K562 (cell line): Measurements from ENCODE around the gene GBA2. TPM values are rescaled to one million over a fixed set of nuclear protein-coding genes. Genes with fewer than 3 reads are reported as not detected.

Experiments
- ATAC-seq: fragments of 200-7000 bp; cut with Tn5 transposase; 3 replicates; pipeline ENCODE4 v1.9.1; 2020; ENCODE audit warnings: moderate library complexity
- BruUV-seq: library from RNA; stranded (reverse); fragments of 400-500 nt; replicated peaks from 2 replicates; lab custom pipeline; 2021; lab: Mats Ljungman, UMichigan
- CTCF ChIA-PET: fragments of 300-600 bp; formaldehyde crosslinking; extraction: SDS; loops from one replicate; lab custom pipeline; 2021; ENCODE audit warnings: low intra/inter-chr PET ratio; lab: Yijun Ruan, JAX
- POLR2A ChIA-PET: fragments of 300-600, 350-650 bp; sonication (Branson Sonifier 250); formaldehyde crosslinking; extraction: SDS; loops from one replicate; lab custom pipeline; 2021; ENCODE audit warnings: antibody characterized with exemption, inconsistent platforms; lab: Yijun Ruan, JAX
- DNase-seq, 4 experiments: peaks; one replicate each; pipeline versions ENCODE4 v3.0.0 to v3.0.0-alpha.2; 2011 to 2018; ENCODE audit warnings: low spot score in 3 of 4, mixed read lengths in 3 of 4; ENCODE audit errors: extremely low read depth in 1 of 4
- FAIRE-seq: peaks from 2 replicates; lab custom pipeline; 2011; peaks lifted over from hg19 to GRCh38; lab: Jason Lieb, UNC
- H2AFZ ChIP-seq: 2 replicates; pipeline ENCODE4 v1.6.0; 2011; ENCODE audit warnings: low read depth, low read length, control low read depth, inconsistent platforms
- H3K27ac ChIP-seq: fragments of 200-600 bp; 3 replicates; pipeline ENCODE4 v1.8.0; 2011; ENCODE audit warnings: low read depth, mild to moderate bottlenecking, control low read depth, inconsistent platforms, low read length, moderate library complexity, mixed read lengths; ENCODE audit errors: extremely low read depth
- H3K27me3 ChIP-seq, 2 experiments: fragments of 300-600 bp in 1 of 2; 2 replicates in 1 of 2; 3 replicates in 1 of 2; pipeline versions ENCODE4 v1.6.0 to v1.8.0; 2011; ENCODE audit warnings: inconsistent platforms in 2 of 2, low read length in 2 of 2, mild to moderate bottlenecking in 1 of 2, mixed read lengths in 1 of 2, moderate library complexity in 1 of 2; ENCODE audit not compliant: control insufficient read depth in 2 of 2, insufficient read depth in 2 of 2
- H3K36me3 ChIP-seq: fragments of 300-600 bp; 3 replicates; pipeline ENCODE4 v1.8.0; 2011; ENCODE audit warnings: mild to moderate bottlenecking, low read length, inconsistent platforms; ENCODE audit not compliant: control insufficient read depth, insufficient read depth
- H3K4me1 ChIP-seq, 2 experiments: fragments of 200-600 bp in 1 of 2; replicated peaks in 1 of 2; 2 replicates in 1 of 2; 3 replicates in 1 of 2; pipeline versions ENCODE4 v1.5.1 to v1.8.0; 2011; ENCODE audit warnings: inconsistent platforms in 2 of 2, low read length in 2 of 2, mild to moderate bottlenecking in 1 of 2, mixed read lengths in 1 of 2, moderate library complexity in 1 of 2; ENCODE audit not compliant: control insufficient read depth in 2 of 2, insufficient read depth in 2 of 2
- H3K4me2 ChIP-seq: 2 replicates; pipeline ENCODE4 v1.6.1; 2011; ENCODE audit warnings: low read length, control low read depth, inconsistent platforms, mixed read lengths; ENCODE audit not compliant: insufficient read depth
- H3K4me3 ChIP-seq: fragments of 200-600 bp; sonication (generic), shearing (Covaris generic); 2 replicates; pipeline ENCODE4 v1.5.1; 2016; ENCODE audit warnings: control low read depth, inconsistent platforms
- H3K79me2 ChIP-seq: fragments of 200-600 bp; 3 replicates; pipeline ENCODE4 v1.8.0; 2011; ENCODE audit warnings: low read length, inconsistent platforms; ENCODE audit not compliant: control insufficient read depth, insufficient read depth
- H3K9ac ChIP-seq, 2 experiments: 2 replicates each; pipeline versions ENCODE4 v1.6.0 to v1.6.1; 2011; ENCODE audit warnings: low read depth in 2 of 2, low read length in 2 of 2, control low read depth in 1 of 2, inconsistent platforms in 1 of 2, mild to moderate bottlenecking in 1 of 2, mixed read lengths in 1 of 2; ENCODE audit not compliant: insufficient read depth in 1 of 2
- H3K9me1 ChIP-seq: one replicate; pipeline ENCODE4 v1.6.0; 2011; ENCODE audit warnings: inconsistent platforms, mild to moderate bottlenecking, low read length, moderate library complexity; ENCODE audit not compliant: control insufficient read depth, insufficient read depth
- H3K9me3 ChIP-seq: replicated peaks from 2 replicates; pipeline ENCODE4 v1.5.1; 2011; ENCODE audit warnings: low read depth, low read length, inconsistent platforms; ENCODE audit not compliant: control insufficient read depth, insufficient read depth
- H4K20me1 ChIP-seq: replicated peaks from 2 replicates; pipeline ENCODE4 v1.6.1; 2011; ENCODE audit warnings: low read length, inconsistent platforms, mixed read lengths; ENCODE audit not compliant: control insufficient read depth, insufficient read depth
- HNRNPH1 ChIP-seq: fragments of 200-400 bp; formaldehyde crosslinking; optimal IDR thresholded peaks from 2 replicates; pipeline ENCODE3; 2017; ENCODE audit warnings: low read depth, mild to moderate bottlenecking, low read length, moderate library complexity
- POU5F1 ChIP-seq: fragments of 150-350 bp; IDR thresholded peaks from 2 replicates; pipeline ENCODE4 v1.6.1; 2014; ENCODE audit warnings: borderline replicate concordance, low read length, low read depth, mild to moderate bottlenecking; ENCODE audit not compliant: partially characterized antibody
- TARDBP ChIP-seq: fragments of 450-650 bp; IDR thresholded peaks from 2 replicates; pipeline ENCODE4 v1.6.1; 2016
- WHSC1 ChIP-seq: IDR thresholded peaks from one replicate; pipeline ENCODE4 v1.6.1; 2012; ENCODE audit warnings: low read length, control low read depth, inconsistent platforms
- ZNF274 ChIP-seq: IDR thresholded peaks from 2 replicates; pipeline ENCODE4 v1.6.1; 2011; ENCODE audit warnings: low read depth, mild to moderate bottlenecking, low read length, moderate library complexity, borderline replicate concordance
- WGBS: fragments of 100-300 bp; shearing (Covaris generic); methylation state at CpG from one replicate; pipeline ENCODE4 v1.1.6; 2016; ENCODE audit warnings: low coverage, mixed read lengths; ENCODE audit not compliant: insufficient coverage; ENCODE audit errors: missing lambda C conversion rate; 5-methylcytosine and 5-hydroxymethylcytosine counted together
- in situ Hi-C: fragments of 300-500 bp; cut with MboI; formaldehyde crosslinking; loops from 4 replicates; pipeline ENCODE4 v1.15.0; 2018; ENCODE audit warnings: inconsistent platforms, mixed read lengths
- intact Hi-C: fragments of 100-400 bp; cut with micrococcal nuclease; formaldehyde crosslinking; loops from 2 replicates; pipeline ENCODE4 v1.14.2; 2022
- polyA plus RNA-seq, 8 experiments: library from polyadenylated mRNA; depleted of rRNA in 4 of 8; stranded (reverse) in 5 of 8; unstranded in 3 of 8; fragments of >200 nt; fragmentation: Nextera tagmentation in 2 of 8; fragmentation: Illumina TruSeq in 1 of 8; extraction: Ambion mirVana in 2 of 8; extraction: Trizol in 1 of 8; gene quantifications; 2 replicates each; pipeline versions ENCODE4 v1.2.1 to v1.2.3, GENCODE V29; 2011 to 2014; ENCODE audit warnings: inconsistent platforms in 1 of 8, missing spikeins in 1 of 8
- total RNA-seq, 7 experiments: library from RNA; depleted of rRNA in 6 of 7; stranded (reverse); fragments of >200 nt in 6 of 7; fragmentation: Illumina TruSeq in 2 of 7; extraction: Trizol in 2 of 7; gene quantifications; 2 replicates each; pipeline versions ENCODE4 v1.2.1 to v1.2.3, GENCODE V29; 2011 to 2021; ENCODE audit warnings: low replicate concordance in 1 of 7
- TF ChIP-seq, protein P1 (sequence below), 3 experiments: IDR thresholded peaks in 2 of 3; conservative IDR thresholded peaks in 1 of 3; 2 replicates each; pipeline ENCODE4 v1.5.1; 2011 to 2012; ENCODE audit warnings: low read length in 3 of 3, mild to moderate bottlenecking in 3 of 3, control low read depth in 2 of 3, improper control_type of control experiment in 1 of 3, inconsistent platforms in 1 of 3, low read depth in 1 of 3, mixed read lengths in 1 of 3, moderate library complexity in 1 of 3; ENCODE audit not compliant: insufficient read depth in 2 of 3
- TF ChIP-seq, protein P2 (sequence below): sonication (generic); formaldehyde crosslinking; IDR thresholded peaks from 2 replicates; pipeline ENCODE4 v1.8.0; 2022; ENCODE audit warnings: missing genetic modification reagents, mild to moderate bottlenecking, moderate library complexity, borderline replicate concordance

Gene GBA2
- total and polyA plus RNA-seq, 9 of the 15 experiments (the other 6 are each of a cell fraction or from before 2014, with no cell fraction given) = 14.1 to 60.4 (median 32.1) TPM

DNA sequence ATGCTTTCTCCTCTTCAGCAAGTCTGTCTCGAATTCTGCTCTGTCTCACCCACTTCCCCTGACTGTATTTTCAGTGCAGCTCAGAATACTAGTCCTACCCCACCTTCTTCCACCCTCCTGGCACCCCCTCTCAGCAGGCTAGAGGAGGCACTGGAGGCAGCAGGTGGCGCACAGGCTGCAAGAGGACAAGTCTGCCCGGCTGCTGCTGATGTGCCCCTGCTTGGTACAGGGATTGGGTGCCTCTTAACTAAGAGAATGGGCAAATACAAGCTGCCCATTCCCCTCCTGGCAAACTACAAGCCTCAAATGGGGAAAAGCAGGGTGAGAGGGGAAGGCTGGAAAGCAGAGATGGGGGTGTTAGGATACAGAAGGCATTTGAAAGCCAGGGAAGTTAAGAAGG lies 22.1 kb downstream of the GBA2 start (continued):
- no peak for TF ChIP-seq POU5F1

GRCh38 chr9:35725362-35725761 lies 23.7 kb downstream of the GBA2 start:
- CTCF ChIA-PET = no interaction called here
- peaks cover 8% of the 10 kb centered on the region for H3K9me1 ChIP-seq
- ATAC-seq = no peak
- H3K4me2 ChIP-seq = no peak overlapping the region
- in situ Hi-C loops (no loop called here), intact Hi-C loops (no loop called here)
- WGBS = 100% methylated on average over 6 of the region's 11 CpGs
- H3K4me1 ChIP-seq = peaks cover 27 to 37% of the 10 kb centered on the region in 2 experiments
- no peak overlapping the region; the same call in 2 of the 3 replicates for H3K27ac ChIP-seq
- no peak overlapping the region for H3K9ac ChIP-seq
- peaks cover 8% of the 10 kb centered on the region; the same call in 1 of the 2 replicates for H4K20me1 ChIP-seq
- TF ChIP-seq WHSC1 (no peak), TARDBP (no peak), HNRNPH1 (no peak), ZNF274 (no peak)
- TF ChIP-seq, protein P1, sequence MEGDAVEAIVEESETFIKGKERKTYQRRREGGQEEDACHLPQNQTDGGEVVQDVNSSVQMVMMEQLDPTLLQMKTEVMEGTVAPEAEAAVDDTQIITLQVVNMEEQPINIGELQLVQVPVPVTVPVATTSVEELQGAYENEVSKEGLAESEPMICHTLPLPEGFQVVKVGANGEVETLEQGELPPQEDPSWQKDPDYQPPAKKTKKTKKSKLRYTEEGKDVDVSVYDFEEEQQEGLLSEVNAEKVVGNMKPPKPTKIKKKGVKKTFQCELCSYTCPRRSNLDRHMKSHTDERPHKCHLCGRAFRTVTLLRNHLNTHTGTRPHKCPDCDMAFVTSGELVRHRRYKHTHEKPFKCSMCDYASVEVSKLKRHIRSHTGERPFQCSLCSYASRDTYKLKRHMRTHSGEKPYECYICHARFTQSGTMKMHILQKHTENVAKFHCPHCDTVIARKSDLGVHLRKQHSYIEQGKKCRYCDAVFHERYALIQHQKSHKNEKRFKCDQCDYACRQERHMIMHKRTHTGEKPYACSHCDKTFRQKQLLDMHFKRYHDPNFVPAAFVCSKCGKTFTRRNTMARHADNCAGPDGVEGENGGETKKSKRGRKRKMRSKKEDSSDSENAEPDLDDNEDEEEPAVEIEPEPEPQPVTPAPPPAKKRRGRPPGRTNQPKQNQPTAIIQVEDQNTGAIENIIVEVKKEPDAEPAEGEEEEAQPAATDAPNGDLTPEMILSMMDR (IDR thresholded peaks at IDR 0.05 in 2 of 3, conservative IDR thresholded peaks at IDR 0.05 in 1 of 3; ENCODE audit: insufficient read depth in 2 of 3, low read depth in 1 of 3, low read length in 3 of 3) = 0 out of 6 replicates have a peak, but pooled peaks of 1 of the 3 experiments have one; percentile 20
- TF ChIP-seq, protein P2, sequence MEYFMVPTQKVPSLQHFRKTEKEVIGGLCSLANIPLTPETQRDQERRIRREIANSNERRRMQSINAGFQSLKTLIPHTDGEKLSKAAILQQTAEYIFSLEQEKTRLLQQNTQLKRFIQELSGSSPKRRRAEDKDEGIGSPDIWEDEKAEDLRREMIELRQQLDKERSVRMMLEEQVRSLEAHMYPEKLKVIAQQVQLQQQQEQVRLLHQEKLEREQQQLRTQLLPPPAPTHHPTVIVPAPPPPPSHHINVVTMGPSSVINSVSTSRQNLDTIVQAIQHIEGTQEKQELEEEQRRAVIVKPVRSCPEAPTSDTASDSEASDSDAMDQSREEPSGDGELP (CRISPR knock-in tag) = peak; percentile 71; the same call in 1 of the 2 replicates
- no peaks in the 10 kb centered on the region for H3K27me3 ChIP-seq
- no peak for FAIRE-seq
- peak in 3 of 4 experiments; percentile 24 to 34 (median 33) for DNase-seq
- POLR2A ChIA-PET = no interaction called here
- H3K4me3 ChIP-seq = no peak overlapping the region
- H2AFZ ChIP-seq = no peak overlapping the region
- peaks cover 82% of the 10 kb centered on the region for H3K36me3 ChIP-seq
- BruUV-seq = no TSS peak
- H3K79me2 ChIP-seq = peaks cover 53% of the 10 kb centered on the region
- no peaks in the 10 kb centered on the region for H3K9me3 ChIP-seq
